ENCODE results near the gene CFAP99. TPM values are rescaled to one million over a fixed set of nuclear protein-coding genes. Genes with fewer than 3 reads are reported as not detected.
A peak's percentile ranks its signal among the peaks of the same experiment; 100 is the strongest.

CFAP99 gene
- total RNA-seq, 1 donor from 2014 or later, result not detected

DNA sequence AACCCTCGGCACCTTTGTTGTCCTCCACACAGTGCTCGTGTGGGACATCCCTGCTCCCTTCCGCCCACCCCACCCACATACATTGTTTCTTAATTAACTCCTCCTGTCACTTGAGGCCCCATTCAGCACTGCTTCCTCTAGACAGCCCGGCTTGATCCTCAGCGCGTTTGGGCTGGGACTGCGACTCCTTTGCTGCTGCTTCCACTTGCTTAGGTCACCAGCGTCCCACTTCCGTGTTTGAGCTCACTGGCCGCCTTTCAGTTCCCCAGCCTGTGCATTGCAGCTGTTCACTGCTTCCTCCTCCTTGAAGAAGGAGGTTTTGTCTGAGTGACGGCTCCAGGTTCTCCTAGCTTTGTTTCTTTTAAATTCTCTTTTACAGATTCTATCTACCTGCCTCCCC is 66.2 kb downstream of the CFAP99 start:
- no peak overlapping the region for H3K27ac ChIP-seq
- H3K79me2 ChIP-seq (ENCODE audit: low read depth), result peaks cover 100% of the 10 kb centered on the region
- peak overlapping the region; percentile 55 for H3K4me2 ChIP-seq
- peaks cover 100% of the 10 kb centered on the region for H4K20me1 ChIP-seq (ENCODE audit: low read depth)
- H3K9ac ChIP-seq, result no peak overlapping the region
- peaks cover 1% of the 10 kb centered on the region for H3K36me3 ChIP-seq
- no peak for TF ChIP-seq EZH2 (IDR thresholded peaks at IDR 0.05)
- no peak for TF ChIP-seq EZH2phosphoT487 (IDR thresholded peaks at IDR 0.05)
- TF ChIP-seq, protein P1, sequence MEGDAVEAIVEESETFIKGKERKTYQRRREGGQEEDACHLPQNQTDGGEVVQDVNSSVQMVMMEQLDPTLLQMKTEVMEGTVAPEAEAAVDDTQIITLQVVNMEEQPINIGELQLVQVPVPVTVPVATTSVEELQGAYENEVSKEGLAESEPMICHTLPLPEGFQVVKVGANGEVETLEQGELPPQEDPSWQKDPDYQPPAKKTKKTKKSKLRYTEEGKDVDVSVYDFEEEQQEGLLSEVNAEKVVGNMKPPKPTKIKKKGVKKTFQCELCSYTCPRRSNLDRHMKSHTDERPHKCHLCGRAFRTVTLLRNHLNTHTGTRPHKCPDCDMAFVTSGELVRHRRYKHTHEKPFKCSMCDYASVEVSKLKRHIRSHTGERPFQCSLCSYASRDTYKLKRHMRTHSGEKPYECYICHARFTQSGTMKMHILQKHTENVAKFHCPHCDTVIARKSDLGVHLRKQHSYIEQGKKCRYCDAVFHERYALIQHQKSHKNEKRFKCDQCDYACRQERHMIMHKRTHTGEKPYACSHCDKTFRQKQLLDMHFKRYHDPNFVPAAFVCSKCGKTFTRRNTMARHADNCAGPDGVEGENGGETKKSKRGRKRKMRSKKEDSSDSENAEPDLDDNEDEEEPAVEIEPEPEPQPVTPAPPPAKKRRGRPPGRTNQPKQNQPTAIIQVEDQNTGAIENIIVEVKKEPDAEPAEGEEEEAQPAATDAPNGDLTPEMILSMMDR (IDR thresholded peaks at IDR 0.05), result no peak
- no peak overlapping the region for H3K27ac Mint-ChIP-seq
- peaks cover 30% of the 10 kb centered on the region for H3K4me1 ChIP-seq
- no peak overlapping the region for H3K4me3 ChIP-seq
- peak; percentile 41 for DNase-seq (ENCODE audit: low spot score)
- H3K9me3 ChIP-seq (ENCODE audit: low read depth), result no peaks in the 10 kb centered on the region
- H2AFZ ChIP-seq (replicated peaks), result no peak overlapping the region
- no peak overlapping the region for H3K4me3 Mint-ChIP-seq
- H3F3A ChIP-seq (ENCODE audit: low read depth), result peaks cover 5% of the 10 kb centered on the region
- no peaks in the 10 kb centered on the region for H3K9me3 Mint-ChIP-seq
- peaks cover 3% of the 10 kb centered on the region for H3K36me3 Mint-ChIP-seq
- peaks cover 3% of the 10 kb centered on the region for H3K27me3 Mint-ChIP-seq (ENCODE audit: insufficient read depth, low read depth)
- H3K4me1 Mint-ChIP-seq, result peaks cover 21% of the 10 kb centered on the region
- no peaks in the 10 kb centered on the region for H3K27me3 ChIP-seq

DNA sequence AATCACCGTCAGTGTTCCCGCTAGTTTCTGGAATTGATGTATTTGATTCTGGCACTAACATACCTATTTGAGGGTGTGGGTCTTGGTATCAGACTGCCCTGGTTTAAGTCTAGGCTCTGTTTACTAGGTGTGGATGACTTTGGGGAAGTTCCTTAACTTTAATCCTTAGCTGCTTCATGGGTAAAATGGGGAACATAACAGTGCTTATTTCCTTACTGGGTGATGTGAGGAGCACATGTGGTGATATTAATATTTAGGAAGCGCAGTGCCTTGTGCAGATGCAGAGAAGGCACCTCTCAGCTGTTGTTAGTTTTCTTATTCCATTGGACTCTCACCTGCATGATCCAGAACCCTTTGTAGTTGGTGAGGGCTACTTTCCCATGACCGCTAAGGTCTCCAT is 67.2 kb downstream of the CFAP99 start:
- TF ChIP-seq EZH2phosphoT487 (IDR thresholded peaks at IDR 0.05) (no peak), EZH2 (IDR thresholded peaks at IDR 0.05) (no peak)
- TF ChIP-seq, protein P1 (IDR thresholded peaks at IDR 0.05), result no peak
- Histone ChIP-seq H3K4me2 (no peak overlapping the region), H3K27me3 (no peaks in the 10 kb centered on the region), H3K36me3 (peaks cover 9% of the 10 kb centered on the region), H3K79me2 (ENCODE audit: low read depth) (peaks cover 100% of the 10 kb centered on the region), H2AFZ (replicated peaks) (no peak overlapping the region), H3K9me3 (ENCODE audit: low read depth) (no peaks in the 10 kb centered on the region), H3K4me3 (no peak overlapping the region), H3K27ac (no peak overlapping the region), H4K20me1 (ENCODE audit: low read depth) (peaks cover 100% of the 10 kb centered on the region), H3K9ac (no peak overlapping the region), H3F3A (ENCODE audit: low read depth) (peaks cover 5% of the 10 kb centered on the region), H3K4me1 (peaks cover 27% of the 10 kb centered on the region)
- H3K4me3 Mint-ChIP-seq, result no peak overlapping the region
- H3K27me3 Mint-ChIP-seq (ENCODE audit: insufficient read depth, low read depth), result peaks cover 3% of the 10 kb centered on the region
- H3K36me3 Mint-ChIP-seq, result peaks cover 12% of the 10 kb centered on the region
- DNase-seq (ENCODE audit: low spot score), result no peak
- peaks cover 18% of the 10 kb centered on the region for H3K4me1 Mint-ChIP-seq
- H3K9me3 Mint-ChIP-seq, result no peaks in the 10 kb centered on the region
- peak overlapping the region; percentile 81 for H3K27ac Mint-ChIP-seq

DNA sequence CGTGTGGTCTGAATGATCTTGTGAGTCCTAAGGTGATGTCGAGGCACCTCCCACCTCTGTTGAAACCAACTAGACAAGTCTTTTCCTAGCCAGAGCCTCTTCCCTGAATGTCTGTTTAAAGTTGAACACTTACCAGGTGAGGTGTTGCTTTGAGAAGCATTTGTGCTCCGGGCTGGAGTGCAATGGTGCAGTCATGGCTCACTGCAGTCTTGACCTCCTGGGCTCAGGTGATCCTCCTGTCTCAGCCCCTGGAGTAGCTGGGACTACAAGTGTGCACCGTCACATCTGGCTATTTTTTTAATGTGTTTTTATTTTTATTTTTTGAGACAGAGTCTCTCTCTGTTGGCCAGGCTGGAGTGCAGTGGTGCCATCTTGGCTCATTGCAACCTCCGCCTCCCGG is 68.2 kb downstream of the CFAP99 start:
- TF ChIP-seq, protein P1 (IDR thresholded peaks at IDR 0.05), result no peak
- TF ChIP-seq EZH2 (IDR thresholded peaks at IDR 0.05) (no peak), EZH2phosphoT487 (IDR thresholded peaks at IDR 0.05) (no peak)
- H3K27me3 Mint-ChIP-seq (ENCODE audit: insufficient read depth, low read depth), result peaks cover 3% of the 10 kb centered on the region
- peaks cover 100% of the 10 kb centered on the region for H3K79me2 ChIP-seq (ENCODE audit: low read depth)
- H3K9me3 Mint-ChIP-seq, result no peaks in the 10 kb centered on the region
- no peak overlapping the region for H3K4me3 Mint-ChIP-seq
- H4K20me1 ChIP-seq (ENCODE audit: low read depth), result peaks cover 99% of the 10 kb centered on the region
- H2AFZ ChIP-seq (replicated peaks), result no peak overlapping the region
- H3F3A ChIP-seq (ENCODE audit: low read depth), result peaks cover 5% of the 10 kb centered on the region
- peaks cover 16% of the 10 kb centered on the region for H3K4me1 ChIP-seq
- no peaks in the 10 kb centered on the region for H3K27me3 ChIP-seq
- no peak overlapping the region for H3K4me3 ChIP-seq
- H3K36me3 Mint-ChIP-seq, result peaks cover 14% of the 10 kb centered on the region
- no peak overlapping the region for H3K27ac Mint-ChIP-seq
- DNase-seq (ENCODE audit: low spot score), result no peak
- H3K4me1 Mint-ChIP-seq, result peaks cover 10% of the 10 kb centered on the region
- H3K9ac ChIP-seq, result no peak overlapping the region
- H3K4me2 ChIP-seq, result no peak overlapping the region
- peaks cover 9% of the 10 kb centered on the region for H3K36me3 ChIP-seq
- H3K27ac ChIP-seq, result no peak overlapping the region
- no peaks in the 10 kb centered on the region for H3K9me3 ChIP-seq (ENCODE audit: low read depth)
